NCI-H748 (cell line): Measurements from ENCODE around the gene DOK6.
"Not testable (repeated sequence)": the region's sequence is repeated elsewhere in the genome, so short reads cannot be mapped to it uniquely, and the experiment has no call there.

Experiments used
- DNase-seq: peaks from one replicate; lab custom pipeline; 2025; ENCODE audit not compliant: unreplicated experiment; lab: John Stamatoyannopoulos, UW

Gene DOK6

GRCh38 chr18:69622184-69622583 lies 221.5 kb downstream of the DOK6 start:
- no peak for DNase-seq

GRCh38 chr18:69622961-69623360 lies 222.3 kb downstream of the DOK6 start:
- DNase-seq: no peak

GRCh38 chr18:69626171-69626570 lies 225.5 kb downstream of the DOK6 start:
- no peak for DNase-seq

GRCh38 chr18:69626643-69627242 lies 226.1 kb downstream of the DOK6 start:
- no peak for DNase-seq

- no peak for DNase-seq
These were observed 228.2 kb downstream of the DOK6 start for GRCh38 chr18:69628774-69629359.

GRCh38 chr18:69631281-69631680 lies 230.6 kb downstream of the DOK6 start:
- DNase-seq: no peak

GRCh38 chr18:69635482-69635881 lies 234.8 kb downstream of the DOK6 start:
- DNase-seq: no peak

GRCh38 chr18:69636529-69637301 lies 236.0 kb downstream of the DOK6 start:
- DNase-seq: peak; percentile 18

- DNase-seq: no peak
These were observed 237.4 kb downstream of the DOK6 start for GRCh38 chr18:69638056-69638455.

- DNase-seq: peak; percentile 24
These were observed 247.0 kb downstream of the DOK6 start for GRCh38 chr18:69647702-69648101.

- DNase-seq: peak; percentile 91
These were observed 247.8 kb downstream of the DOK6 start for GRCh38 chr18:69648486-69648885.

GRCh38 chr18:69649684-69650083 lies 249.0 kb downstream of the DOK6 start:
- DNase-seq: no peak

GRCh38 chr18:69651243-69651642 lies 250.6 kb downstream of the DOK6 start:
- no peak for DNase-seq

- DNase-seq: no peak
These were observed 255.1 kb downstream of the DOK6 start for GRCh38 chr18:69655816-69656215.

GRCh38 chr18:69658103-69658502 lies 257.4 kb downstream of the DOK6 start:
- peak; percentile 35 for DNase-seq

GRCh38 chr18:69658685-69659084 lies 258.0 kb downstream of the DOK6 start:
- DNase-seq: no peak

GRCh38 chr18:69659142-69659651 lies 258.5 kb downstream of the DOK6 start:
- peak; percentile 92 for DNase-seq

GRCh38 chr18:69662090-69662489 lies 261.4 kb downstream of the DOK6 start:
- DNase-seq: not testable (repeated sequence)

- DNase-seq: no peak
These were observed 263.7 kb downstream of the DOK6 start for GRCh38 chr18:69664399-69664798.

GRCh38 chr18:69674292-69674877 lies 273.7 kb downstream of the DOK6 start:
- no peak for DNase-seq

GRCh38 chr18:69674966-69675365 lies 274.3 kb downstream of the DOK6 start:
- DNase-seq: no peak

- DNase-seq: no peak
These were observed 276.9 kb downstream of the DOK6 start for GRCh38 chr18:69677595-69677994.
